Mammary epithelial cell (primary cell): Measurements from ENCODE around the gene SIGLEC7.

ENCODE experiments used
- EZH2 ChIP-seq: IDR thresholded peaks from 2 replicates; pipeline ENCODE4 v1.6.1; 2012; ENCODE audit warnings: low read length, inconsistent platforms, borderline replicate concordance
- TF ChIP-seq, protein P1 (sequence below), 2 donors: IDR thresholded peaks in 1 of 2; conservative IDR thresholded peaks in 1 of 2; 2 replicates each; pipeline ENCODE4 v1.5.1; 2011 to 2012; ENCODE audit warnings: inconsistent platforms in 2 of 2, low read length in 2 of 2, mild to moderate bottlenecking in 2 of 2, control low read depth in 1 of 2, low read depth in 1 of 2; ENCODE audit not compliant: insufficient read depth in 1 of 2; ENCODE audit errors: extremely low read depth in 1 of 2

DNA sequence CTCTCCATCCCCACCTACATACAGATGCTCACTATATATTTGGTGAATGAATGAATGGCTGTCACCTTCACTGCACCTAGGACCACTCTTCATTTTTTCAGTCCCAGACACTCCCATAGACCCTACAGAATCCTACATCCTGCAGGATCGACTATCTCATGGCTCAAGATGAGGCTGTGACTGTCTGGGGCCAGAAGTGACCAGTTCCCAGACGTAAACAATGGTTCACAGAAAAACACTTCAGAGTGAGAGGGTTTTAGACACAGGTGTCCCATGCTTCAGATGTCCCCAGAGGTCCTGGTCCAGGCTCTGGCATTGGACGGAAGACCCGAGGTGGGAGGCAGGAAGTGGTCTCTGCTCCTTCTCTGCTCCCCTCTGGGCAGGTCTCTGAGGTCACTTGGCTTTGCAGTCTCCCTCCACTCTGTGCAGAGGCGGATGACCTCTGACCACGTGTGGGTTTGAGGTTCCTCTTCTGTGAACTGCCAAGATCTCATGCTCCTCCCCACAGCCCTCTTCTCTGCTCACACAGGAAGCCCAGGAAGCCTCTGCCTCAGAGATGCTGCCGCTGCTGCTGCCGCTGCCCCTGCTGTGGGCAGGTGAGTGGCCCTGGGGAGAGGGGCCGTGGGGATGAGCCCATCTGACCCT, 24.9 kb downstream of the SIGLEC7 start:
- TF ChIP-seq, protein P1, sequence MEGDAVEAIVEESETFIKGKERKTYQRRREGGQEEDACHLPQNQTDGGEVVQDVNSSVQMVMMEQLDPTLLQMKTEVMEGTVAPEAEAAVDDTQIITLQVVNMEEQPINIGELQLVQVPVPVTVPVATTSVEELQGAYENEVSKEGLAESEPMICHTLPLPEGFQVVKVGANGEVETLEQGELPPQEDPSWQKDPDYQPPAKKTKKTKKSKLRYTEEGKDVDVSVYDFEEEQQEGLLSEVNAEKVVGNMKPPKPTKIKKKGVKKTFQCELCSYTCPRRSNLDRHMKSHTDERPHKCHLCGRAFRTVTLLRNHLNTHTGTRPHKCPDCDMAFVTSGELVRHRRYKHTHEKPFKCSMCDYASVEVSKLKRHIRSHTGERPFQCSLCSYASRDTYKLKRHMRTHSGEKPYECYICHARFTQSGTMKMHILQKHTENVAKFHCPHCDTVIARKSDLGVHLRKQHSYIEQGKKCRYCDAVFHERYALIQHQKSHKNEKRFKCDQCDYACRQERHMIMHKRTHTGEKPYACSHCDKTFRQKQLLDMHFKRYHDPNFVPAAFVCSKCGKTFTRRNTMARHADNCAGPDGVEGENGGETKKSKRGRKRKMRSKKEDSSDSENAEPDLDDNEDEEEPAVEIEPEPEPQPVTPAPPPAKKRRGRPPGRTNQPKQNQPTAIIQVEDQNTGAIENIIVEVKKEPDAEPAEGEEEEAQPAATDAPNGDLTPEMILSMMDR (conservative IDR thresholded peaks at IDR 0.05 in 1 of 2, IDR thresholded peaks at IDR 0.05 in 1 of 2; ENCODE audit: extremely low read depth in 1 of 2, insufficient read depth in 1 of 2, low read depth in 1 of 2, low read length in 2 of 2) = no peak
- TF ChIP-seq EZH2 = no peak
